Astrocyte of the cerebellum (primary cell): ENCODE results near the gene ZER1.

Source experiments
- DNase-seq: peaks from one replicate; pipeline ENCODE4 v3.0.0-alpha.2; 2011; ENCODE audit warnings: low read depth
- H3K4me3 ChIP-seq: 2 replicates; pipeline ENCODE4 v1.5.1; 2011; ENCODE audit warnings: mild to moderate bottlenecking, low read depth, low read length, moderate library complexity
- in situ Hi-C: cut with HindIII; loops from 2 replicates; pipeline ENCODE4 v1.10.0; 2017; ENCODE audit warnings: low sequenced_read_pairs
- TF ChIP-seq, protein P1 (sequence below): IDR thresholded peaks from 2 replicates; pipeline ENCODE4 v1.5.1; 2012; ENCODE audit warnings: low read length, low read depth, moderate library complexity, mild to moderate bottlenecking; ENCODE audit errors: missing control alignments

ZER1 gene

DNA sequence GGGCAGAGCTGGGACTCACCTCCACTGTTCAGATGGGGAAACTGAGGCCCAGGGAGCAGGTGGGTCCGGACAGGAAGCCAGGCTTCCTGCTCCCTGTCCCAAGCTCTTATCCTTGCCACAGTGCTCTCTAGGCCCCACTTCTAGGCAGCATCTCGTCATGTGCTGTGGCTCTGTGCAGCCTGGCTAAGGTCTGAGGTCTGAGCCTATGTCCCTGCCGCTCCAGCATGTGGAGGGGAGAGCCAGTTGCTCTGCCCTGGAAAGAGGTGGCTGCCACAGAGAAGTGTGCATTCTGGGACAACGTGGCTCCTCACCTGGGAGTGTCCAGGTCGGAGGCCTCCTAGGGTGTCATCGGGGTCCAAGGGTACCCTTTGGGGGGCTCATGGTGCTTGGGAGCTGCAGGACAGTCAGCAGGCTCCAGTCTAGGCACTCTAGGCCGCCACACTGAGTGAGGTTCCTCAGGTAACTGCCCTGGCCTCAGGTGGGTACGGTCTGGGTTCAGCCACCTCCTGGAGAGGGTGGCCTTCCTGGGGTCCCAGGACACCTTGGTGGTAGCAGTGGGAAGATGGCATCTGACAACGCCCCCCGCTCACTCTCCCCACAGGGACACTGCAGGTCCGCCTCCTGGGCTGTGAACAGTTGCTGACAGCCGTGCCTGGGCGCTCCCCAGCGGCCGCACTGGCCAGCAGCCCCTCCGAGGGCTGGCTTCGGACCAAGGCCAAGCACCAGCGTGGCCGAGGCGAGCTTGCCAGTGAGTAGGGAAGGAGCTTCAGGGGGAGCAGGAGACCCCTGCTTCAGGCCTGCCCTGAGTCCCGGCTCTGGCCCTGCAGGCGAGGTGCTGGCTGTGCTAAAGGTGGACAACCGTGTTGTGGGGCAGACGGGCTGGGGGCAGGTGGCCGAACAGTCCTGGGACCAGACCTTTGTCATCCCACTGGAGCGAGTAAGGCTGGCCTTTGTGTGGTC lies 59.0 kb downstream of the ZER1 start:
- in situ Hi-C loops: no loop called here
- TF ChIP-seq, protein P1, sequence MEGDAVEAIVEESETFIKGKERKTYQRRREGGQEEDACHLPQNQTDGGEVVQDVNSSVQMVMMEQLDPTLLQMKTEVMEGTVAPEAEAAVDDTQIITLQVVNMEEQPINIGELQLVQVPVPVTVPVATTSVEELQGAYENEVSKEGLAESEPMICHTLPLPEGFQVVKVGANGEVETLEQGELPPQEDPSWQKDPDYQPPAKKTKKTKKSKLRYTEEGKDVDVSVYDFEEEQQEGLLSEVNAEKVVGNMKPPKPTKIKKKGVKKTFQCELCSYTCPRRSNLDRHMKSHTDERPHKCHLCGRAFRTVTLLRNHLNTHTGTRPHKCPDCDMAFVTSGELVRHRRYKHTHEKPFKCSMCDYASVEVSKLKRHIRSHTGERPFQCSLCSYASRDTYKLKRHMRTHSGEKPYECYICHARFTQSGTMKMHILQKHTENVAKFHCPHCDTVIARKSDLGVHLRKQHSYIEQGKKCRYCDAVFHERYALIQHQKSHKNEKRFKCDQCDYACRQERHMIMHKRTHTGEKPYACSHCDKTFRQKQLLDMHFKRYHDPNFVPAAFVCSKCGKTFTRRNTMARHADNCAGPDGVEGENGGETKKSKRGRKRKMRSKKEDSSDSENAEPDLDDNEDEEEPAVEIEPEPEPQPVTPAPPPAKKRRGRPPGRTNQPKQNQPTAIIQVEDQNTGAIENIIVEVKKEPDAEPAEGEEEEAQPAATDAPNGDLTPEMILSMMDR: no peak
- no peak overlapping the region for H3K4me3 ChIP-seq
- no peak for DNase-seq

DNA sequence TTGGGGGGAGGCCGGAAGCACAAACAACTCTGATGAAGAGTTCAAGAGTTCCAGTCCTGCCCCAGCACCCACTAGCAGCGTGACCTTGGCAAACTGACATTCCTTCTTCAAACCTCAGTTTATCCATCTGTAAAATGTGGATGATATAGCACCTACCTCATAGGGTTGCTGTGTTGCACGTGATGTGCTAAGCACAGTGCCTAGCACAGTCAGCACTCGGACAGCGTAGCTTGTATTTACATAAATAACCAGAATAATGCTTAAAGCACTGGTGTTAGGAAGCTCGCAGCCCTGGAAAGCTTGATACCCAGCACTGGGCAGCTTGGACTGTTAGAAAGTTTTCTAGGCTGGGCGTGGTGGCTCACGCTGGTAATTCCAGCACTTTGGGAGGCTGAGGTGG lies 64.3 kb downstream of the ZER1 start:
- no peak overlapping the region for H3K4me3 ChIP-seq
- in situ Hi-C loops: no loop called here
- DNase-seq: no peak
- TF ChIP-seq, protein P1: no peak

DNA sequence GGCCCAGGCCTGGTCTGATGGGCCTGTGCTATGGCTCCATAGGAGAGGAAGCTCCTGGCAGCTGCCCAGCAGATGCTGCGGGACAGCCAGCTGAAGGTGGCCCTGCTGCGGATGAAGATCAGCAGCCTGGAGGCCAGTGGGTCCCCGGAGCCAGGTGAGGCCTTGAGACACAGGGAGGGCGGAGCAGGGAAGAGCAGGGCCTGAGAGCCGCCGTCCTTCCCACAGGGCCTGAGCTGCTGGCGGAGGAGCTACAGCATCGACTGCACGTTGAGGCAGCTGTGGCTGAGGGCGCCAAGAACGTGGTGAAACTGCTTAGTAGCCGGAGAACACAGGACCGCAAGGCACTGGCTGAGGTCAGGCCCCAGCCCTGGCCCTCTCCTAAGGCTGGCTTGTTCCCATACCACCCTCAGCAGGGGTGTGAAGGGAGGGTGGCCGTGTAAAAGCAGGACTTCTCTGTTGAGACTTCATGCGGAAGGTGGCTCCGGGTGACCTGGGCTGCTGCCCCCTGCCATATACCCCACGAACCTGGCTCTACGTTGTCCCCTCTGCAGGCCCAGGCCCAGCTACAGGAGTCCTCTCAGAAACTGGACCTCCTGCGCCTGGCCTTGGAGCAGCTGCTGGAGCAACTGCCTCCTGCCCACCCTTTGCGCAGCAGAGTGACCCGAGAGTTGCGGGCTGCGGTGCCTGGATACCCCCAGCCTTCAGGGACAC lies 64.9 kb downstream of the ZER1 start:
- no peak for DNase-seq
- no peak overlapping the region for H3K4me3 ChIP-seq
- in situ Hi-C loops: no loop called here
- TF ChIP-seq, protein P1: no peak

DNA sequence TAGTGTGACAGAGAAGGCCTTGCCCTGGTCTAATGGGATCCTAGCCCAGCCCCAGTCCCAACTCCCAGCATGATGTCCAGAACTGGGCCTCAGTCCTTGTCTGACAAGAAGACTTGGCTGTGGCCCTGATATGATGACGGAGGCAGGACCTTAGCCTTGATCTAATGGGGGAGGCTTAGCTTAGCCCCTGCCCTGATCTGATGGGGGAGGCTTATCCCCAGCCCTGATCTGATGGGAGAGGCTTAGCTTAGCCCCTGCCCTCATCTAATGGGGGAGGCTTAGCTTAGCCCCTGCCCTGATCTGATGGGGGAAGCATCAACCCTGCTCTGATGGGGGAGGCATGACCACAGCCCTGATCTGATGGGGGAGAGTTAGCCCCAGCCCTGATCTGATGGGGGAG lies 65.7 kb downstream of the ZER1 start:
- in situ Hi-C loops: no loop called here
- TF ChIP-seq, protein P1: no peak
- H3K4me3 ChIP-seq: no peak overlapping the region
- DNase-seq: no peak

DNA sequence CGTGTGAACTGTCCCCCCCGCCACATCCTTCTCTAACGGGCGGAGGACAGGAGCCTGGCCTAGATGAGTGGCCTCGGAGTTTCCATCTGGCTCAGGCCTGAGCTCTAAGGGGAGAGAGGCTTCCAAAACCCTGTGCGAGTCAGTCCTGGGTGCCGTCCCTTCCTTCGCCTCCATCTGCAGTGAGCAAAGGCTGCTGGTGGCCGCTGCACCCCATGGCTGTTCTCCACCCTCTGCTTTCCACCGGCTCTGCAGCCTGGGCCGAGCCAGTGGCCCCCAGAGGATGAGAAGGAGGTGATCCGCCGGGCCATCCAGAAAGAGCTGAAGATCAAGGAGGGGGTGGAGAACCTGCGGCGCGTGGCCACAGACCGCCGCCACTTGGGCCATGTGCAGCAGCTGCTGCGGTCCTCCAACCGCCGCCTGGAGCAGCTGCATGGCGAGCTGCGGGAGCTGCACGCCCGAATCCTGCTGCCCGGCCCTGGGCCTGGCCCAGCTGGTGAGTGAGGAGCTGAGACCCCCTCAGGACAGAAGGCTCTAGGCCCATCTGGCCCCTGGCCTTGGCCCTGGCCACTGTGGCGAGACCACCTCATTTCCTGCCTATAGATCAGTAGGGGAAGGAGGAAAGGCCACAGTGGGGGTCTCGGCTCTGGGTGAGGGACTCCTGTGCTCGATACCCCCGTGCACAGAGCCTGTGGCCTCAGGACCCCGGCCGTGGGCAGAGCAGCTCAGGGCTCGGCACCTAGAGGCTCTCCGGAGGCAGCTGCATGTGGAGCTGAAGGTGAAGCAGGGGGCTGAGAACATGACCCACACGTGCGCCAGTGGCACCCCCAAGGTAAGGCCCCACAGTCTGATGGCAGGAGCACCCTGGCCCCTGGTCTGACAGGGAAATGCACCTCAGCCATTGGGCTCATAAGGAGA lies 66.4 kb downstream of the ZER1 start:
- in situ Hi-C loops: no loop called here
- no peak for DNase-seq
- H3K4me3 ChIP-seq: no peak overlapping the region
- TF ChIP-seq, protein P1: no peak

DNA sequence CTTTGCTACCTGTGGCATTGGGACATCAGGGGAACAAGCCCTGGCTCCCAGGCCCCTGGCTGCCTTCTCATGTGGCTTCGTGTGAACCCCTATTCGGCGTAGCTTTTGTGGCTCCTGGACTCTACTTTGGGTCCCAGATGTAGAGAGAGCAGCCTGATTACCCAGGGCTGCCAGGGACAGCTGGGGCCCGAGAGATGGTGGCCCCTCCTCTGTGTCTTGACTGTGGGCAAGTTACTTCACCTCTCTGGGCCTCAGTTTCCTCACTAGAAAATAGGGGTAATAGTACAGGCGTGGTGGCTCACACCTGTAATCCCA lies 67.4 kb downstream of the ZER1 start:
- TF ChIP-seq, protein P1: no peak
- H3K4me3 ChIP-seq: no peak overlapping the region
- no peak for DNase-seq
- in situ Hi-C loops: no loop called here
